COLO829 (cell line): ENCODE data around the gene CEP128.

Experiments
- DNase-seq: peaks from one replicate; pipeline ENCODE4 v3.0.0; 2012; ENCODE audit warnings: low spot score

Gene CEP128

DNA sequence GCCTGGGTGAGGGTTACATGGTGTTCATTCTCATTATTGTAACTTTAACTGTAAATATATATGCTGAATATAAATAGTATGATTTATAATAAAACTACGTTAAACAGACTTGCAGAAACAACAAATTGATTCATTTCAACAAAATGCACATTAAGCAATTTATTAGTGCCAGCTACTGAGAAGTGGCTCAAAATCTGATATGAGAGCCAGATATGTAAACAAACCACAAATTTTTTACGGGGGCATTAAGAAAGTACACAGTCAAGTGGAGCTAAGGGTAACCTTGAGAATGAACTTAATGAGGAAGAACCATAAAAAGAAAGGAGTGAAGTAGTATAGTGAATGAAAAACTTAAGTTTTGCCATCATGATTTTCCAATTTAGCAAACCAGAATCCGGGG lies 40.3 kb downstream of the CEP128 start:
- no peak for DNase-seq

DNA sequence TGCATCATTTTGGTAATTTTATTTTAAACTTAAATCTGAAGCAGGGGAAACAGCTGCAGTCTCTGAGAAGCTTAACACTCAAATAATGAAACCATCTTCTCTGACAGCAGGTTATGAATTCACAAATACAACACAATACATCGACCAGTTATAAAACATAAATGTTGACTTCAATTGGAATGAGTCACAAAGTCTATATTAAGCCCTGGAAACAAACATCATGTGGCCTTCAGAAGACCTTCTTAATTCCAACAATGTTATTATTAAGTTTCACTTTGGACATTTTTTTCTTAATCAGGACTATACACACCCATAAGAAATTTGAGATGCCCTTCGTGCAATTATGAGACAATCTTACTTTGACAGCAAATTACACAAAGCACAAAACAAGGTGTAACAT lies 68.9 kb downstream of the CEP128 start:
- no peak for DNase-seq

DNA sequence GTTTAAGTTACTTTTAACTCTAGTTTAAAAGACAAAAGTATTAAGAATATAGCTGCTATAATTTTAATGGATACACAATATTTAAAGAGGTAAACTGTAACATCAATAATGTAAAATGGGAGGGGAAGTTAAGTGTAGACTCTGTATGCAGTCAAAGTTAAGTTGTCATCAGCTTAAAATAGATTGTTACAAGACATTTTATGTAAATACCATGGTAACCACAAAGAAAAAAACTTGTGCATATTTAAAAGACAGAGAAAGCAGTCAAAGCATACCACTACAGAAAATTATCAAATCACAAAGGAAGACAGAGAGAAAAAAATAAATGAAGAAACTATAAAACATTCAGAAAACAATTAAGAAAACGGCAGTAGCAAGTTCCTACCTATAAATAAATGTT lies 73.3 kb downstream of the CEP128 start:
- DNase-seq, result no peak

DNA sequence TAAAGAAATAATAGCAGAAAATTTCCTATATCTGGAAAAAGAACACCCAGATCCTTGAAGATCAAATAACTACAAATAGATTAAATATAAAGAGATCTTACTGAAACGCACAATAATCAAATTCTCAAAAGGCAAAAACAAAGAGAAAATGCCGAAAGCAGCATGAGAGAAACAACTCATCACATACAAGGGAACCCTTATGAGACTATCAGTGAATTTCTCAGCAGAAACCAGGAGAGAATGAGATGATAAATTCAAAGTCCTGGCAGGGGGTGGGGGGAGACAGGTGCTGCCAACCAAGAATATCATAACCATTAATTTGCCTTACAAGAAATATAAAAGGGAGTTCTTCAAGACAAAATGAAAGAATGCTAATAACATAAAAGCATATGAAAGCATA lies 73.7 kb downstream of the CEP128 start:
- DNase-seq, result no peak

DNA sequence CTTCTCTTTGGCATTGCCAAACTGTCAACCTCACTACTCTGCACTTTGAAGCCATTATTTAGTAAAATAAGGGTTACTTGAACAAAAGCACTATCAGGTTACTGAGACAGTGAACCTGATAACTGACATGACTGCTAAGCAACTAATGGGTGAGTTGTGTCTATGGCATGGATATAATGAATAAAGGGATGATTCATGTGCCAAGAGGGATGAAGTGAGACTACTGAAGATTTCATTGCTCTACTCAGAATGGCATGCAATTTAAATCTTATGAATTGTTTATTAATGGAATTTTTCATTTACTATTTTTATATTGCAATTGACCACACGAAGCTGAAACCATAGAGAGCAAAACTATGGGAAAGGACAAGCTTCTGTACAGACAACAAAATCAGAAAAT lies 74.4 kb downstream of the CEP128 start:
- DNase-seq, result no peak

DNA sequence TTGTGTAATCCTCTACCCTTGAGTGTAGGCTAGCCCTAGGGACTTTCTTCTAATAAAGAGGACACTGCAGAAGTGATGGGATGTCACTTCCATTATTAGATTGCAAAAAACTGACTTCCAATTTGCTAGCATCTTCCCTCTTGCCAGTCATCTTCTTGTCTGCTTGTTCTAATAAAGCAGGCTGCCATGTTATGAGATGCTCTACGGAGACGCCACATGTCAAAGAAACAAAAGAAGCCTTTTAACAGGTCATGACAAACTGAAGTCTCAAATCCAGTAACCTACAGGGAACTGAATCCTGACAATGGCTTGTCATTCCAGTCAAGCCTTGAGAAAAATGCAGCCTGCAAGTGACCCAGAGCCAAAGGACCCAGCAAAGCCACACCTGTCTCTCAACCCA lies 76.0 kb downstream of the CEP128 start:
- DNase-seq, result no peak

DNA sequence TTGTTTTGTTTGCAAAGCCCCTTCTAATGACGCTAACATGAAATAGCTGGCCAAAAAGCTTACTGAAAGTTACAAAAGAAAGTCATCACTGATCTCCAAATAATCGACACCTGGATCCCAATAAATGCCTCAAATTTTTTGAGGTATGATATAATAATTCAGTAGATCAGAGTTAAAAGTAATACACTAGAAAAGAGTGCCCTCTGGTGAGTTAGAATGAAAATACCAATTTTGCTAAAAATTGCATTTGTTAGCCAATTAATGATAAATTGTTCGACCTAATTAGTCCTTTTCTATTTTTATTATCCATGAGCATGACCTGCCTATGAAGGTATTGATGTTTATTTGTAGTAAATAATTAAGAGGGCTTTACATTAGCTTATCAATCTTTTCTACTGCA lies 78.6 kb downstream of the CEP128 start:
- no peak for DNase-seq

DNA sequence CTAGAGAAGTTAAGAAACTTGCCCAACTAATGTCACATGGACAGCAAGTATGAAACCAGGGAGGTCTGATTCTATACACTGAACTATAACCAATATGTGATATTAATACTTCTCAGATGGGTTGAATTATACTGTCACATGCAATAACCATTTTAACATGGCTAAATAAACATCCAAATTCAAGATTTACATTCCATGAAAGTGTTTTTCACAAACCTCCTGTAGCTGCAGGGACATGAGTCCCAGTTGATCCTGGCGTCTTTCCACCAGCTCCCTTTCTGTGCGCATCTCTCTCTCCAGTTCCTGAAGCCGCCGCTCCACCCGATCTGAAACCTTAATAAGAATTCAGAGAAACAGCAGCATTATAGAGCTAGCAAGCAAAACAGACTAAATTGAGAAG lies 79.0 kb downstream of the CEP128 start:
- no peak for DNase-seq

DNA sequence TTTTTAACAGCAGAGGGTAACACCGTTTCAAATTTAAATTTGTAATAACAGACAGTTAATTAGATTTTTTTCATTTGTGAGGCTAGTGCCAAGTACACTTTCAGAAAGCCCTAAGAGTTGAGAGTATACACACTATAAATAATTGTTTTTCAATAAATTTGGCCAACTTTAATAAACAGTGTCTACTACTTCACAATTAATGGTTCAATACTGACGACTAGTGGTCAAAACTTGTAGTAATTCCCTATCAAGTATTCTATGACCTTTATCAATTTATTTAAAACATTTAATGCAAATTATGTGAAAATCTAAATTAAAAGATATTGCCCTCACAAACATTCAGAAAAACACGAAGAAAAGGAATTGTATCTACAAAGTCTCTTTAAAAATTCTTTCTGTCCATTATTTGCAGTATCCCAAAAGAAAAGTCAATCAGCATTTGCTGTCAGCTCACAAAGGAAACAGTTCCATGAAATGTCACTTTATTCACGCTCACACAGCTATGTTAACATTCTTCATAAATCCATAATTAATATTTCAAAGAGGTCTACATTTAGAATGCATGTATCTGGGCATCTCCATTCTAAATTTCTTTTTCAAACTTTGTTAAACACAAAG lies 91.2 kb downstream of the CEP128 start:
- DNase-seq, result peak; percentile 37

DNA sequence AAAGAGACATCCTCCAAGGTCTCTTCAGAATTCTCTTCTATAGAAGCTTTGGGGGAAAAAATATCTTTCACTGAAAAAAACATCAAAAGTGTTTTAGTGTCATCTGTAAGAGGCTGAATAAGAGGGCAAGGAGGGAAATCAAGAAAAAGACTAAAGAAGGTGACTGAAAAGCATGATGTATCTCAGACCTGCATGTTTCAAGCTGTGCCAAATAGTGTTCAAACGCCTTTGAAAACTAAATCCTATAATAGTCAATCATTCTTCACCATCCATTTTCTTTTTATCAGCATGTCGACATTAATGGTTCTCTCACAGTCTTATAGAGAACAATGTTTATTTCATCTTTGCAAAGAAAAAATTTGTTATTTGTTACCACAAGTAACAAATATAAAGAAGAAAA lies 94.5 kb downstream of the CEP128 start:
- no peak for DNase-seq

DNA sequence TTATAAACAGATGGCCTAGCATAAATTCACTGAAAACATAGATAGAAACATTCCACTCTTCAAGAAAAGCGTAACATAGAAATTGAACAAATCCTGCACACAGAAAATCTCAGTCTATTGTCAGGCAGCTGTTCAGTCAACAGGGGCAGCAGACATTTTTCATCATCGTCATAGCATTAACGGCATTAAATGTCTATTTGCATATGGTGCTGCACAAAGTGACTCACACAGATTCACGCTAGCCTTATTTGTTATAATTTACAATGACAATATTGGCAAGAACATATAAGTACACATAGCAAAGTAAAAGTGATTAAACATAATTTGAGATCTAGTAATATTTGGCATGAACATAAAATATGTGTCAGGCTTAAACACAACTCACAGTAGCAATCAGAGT lies 95.7 kb downstream of the CEP128 start:
- no peak for DNase-seq

DNA sequence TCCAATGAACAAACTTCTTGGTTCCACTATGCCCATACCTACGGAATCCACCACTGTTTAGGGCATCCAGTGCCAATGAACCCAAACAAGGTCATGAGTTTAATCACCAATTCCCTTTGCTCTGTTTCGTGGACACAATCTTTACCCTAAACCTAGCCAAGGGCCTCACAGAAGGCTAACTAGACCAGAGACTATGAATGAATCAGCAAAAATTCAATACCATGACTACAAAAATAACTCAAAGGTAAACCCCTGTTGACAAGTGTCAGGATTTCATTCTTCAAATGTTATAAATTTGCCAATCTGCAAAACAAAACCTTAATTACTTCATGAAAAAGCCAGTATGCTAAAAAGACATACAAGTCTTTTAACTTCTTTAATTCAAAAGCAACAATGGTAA lies 96.7 kb downstream of the CEP128 start:
- no peak for DNase-seq

DNA sequence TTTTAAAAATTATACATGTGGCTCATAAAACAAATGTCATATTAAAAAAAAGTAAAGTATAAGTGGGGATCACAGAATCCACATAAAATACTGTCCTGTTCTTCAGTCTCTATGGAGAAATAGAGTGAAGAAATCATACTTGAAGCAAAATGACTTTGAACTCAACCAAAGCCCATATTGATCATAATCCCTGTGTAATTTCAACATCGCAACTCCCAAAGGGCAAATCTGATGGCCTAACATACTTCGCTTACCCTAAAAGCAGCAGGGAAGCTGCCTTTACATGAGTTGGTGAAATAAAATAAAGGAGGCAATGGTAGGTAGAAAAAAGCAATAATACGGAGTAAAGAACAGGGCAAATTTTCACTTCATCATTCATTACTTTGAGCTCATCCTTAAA lies 101.8 kb downstream of the CEP128 start:
- no peak for DNase-seq

DNA sequence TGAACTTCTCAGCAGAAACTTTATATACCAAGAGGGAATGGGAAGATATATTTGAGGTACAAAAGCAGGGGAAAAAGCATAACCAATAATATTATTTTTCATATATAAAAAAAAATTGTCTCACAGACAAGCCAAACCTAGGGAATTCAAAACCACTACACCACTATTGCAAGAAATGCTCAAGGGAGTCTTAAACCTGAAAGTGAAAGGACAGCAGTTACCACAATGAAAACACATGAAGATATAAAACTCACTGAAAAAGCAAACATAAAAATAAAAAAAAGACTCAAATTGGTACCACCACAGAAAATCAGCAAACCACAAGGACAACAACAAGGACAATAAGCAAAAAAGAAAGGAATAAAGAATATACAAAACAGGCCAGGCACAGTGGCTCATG lies 131.9 kb downstream of the CEP128 start:
- DNase-seq, result no peak

DNA sequence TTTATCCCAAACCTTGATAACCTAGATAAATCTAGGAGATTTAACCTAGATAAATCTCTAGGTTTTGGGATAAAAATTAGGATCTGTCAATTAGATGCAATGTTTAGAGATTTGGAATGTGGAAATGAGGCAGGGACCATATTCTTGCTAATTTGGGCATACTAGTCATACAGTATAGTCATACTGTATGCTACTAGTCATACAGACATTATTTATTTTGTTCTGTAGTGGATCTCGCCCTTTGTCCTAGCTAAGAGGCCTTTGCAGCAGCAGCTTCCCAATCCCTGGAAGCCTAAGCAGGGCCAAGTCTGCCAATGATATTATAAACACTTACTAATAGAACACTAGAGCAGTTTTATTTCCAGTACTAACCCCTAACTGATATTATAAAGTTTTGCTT lies 136.4 kb downstream of the CEP128 start:
- no peak for DNase-seq

DNA sequence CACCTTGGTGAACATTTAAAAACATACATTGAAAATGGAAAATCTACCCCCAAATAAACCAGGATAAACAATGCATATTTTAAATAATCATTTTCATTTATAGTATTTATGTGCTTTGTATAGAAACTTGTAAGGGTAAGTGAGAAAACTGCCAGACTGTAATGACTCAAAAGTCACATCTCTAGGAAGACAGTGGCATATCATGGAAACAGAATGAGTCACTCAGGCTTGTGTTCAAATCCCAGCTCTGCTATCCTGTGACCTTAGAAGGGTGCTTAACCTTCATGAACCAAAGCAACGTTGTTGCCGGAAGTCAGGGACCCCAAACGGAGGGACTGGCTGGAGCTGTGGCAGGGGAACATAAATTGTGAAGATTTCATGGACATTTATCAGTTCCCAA lies 142.7 kb downstream of the CEP128 start:
- no peak for DNase-seq

DNA sequence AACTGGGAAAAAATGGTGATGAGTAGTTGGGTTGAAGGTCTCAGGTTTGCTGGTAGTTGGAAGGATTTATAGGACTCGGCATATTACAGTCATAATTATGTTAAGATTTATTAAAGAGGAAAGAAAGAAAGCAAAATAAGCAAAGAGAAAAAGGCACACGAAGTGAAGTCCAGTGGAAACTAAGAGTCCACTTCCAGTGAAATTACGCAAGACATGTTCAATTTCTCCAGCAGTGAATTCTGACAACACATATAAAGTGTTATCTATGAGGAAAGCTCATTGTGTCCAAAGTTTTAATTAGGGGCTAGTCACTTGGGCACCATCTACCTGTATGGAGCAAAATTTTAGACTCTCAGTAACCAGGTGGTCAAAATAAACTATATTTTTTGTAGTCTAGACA lies 143.3 kb downstream of the CEP128 start:
- DNase-seq, result no peak

DNA sequence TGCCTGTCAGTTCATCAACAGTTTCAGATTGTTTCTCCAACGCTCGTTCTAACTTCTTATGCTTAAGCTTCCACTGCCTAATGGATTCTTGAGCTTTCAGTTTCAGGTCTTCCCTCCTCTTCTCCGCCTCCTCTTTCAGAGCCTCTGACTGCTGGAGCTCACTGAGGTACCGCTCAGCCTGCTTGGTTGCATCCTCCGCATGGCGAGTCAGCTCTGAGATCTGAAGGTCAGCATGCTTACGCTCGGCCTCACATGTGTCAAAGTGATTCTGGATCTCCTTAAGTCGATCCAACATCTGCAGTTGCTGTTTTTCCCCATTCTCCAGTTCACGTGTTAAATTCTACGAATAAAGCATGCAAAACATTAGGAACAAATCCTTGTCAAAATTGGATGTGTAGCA lies 148.8 kb downstream of the CEP128 start:
- DNase-seq, result no peak

DNA sequence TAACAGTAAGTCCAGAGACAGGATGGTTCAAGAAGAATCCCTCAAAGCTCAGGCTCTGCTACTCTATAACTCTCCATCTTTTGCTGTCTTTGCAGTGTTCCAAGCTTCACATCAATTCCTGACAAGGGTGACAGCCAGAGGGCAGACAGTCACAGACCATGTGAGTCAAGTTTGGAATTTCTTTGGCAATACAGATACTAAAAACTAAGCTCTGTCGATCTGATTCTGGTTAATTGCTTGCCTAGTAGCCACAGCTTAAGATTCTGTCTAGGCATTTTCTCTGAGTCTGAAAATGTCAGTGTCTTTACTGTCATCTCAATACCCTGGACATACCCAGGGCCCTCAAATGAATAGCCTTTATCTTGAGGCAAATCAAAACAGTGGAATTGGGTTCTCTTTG lies 153.7 kb downstream of the CEP128 start:
- DNase-seq, result peak; percentile 6

DNA sequence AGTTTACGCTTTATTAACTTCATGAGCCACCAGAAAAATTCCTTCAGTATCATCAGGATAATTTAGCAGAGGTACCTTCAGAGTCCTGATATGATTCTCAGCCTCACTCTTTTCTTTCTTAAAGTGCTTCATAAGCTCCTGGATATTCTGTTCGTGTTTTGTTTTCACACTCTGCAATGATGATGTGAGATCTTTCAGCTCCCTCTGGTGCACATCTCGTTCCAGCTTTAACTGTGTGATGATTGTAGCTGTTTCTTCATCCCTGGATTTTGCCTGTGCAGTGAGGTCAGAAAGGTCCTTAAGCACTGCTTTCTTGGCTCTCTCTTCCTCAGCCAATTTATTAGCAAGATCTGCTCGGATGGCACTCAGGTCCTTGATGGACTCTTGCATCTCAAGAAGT lies 156.7 kb downstream of the CEP128 start:
- no peak for DNase-seq

DNA sequence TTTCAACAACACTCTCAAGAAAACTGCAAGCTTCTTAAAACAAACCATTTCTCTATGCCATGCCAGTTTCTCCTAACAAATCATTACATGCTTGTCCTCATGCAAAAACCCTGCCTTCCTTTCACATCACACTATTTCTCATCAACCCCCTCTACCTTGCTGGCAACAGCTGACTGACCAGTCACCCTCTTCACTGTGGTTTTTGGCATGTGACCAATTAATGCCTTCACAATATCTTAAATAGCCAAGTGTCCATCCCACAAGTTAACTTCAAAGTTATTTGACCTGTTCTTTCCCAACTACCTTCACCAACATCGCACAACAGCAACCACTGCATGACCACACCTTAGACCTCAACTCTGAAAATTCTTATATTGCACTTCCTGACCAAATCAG lies 159.6 kb downstream of the CEP128 start:
- no peak for DNase-seq

DNA sequence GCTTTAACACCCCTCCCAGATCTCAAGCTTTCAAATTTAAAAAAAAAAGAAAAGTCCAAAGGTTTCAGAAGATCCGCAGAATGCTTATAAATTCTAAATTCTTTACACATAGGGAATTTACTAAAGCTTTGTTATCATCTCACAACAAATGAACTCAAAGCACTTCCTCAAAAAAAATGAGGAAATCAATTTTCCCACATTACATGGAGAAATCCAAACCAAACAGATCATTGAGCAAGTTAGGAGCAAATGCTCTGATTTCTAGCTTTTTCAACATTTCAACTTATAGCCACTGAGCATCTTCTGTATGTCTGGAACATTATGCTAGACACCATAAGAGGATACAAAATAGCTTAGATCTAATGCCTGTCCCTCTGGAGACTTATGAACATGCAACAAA lies 161.0 kb downstream of the CEP128 start:
- DNase-seq, result no peak

DNA sequence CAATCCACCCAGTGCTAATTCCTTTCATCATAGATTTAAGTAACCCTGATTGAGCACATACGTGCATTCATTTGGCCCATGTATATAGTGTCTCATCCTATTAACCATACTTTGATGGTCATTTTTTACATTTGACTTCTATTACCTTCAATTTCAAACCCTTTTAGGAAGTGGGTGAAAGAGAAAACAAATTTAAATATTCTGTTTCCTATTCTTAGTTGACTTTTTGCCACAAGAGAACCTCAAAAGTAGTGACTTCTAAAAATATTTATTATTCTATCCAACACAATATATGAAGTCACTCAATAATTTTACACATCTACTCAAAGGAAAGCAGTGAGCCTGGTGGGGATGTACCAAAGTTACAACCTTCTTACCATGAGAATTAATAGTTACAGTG lies 164.9 kb downstream of the CEP128 start:
- no peak for DNase-seq

DNA sequence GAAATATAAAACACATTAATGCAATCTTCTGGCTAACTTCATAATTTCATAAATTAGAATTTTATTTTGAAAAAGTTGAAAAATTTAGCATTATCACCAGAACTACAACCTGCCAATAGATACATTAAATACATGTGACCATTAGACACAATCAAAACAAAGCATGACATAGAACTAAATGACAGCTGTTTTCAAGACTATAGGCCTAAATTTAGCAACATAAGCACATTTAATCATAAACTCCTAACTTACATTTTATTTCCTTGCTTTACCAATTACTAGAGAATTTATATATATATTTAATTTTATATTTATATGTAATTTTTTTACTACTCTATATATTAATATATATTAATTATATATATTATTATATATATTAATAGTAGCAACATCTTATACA lies 165.4 kb downstream of the CEP128 start:
- no peak for DNase-seq

DNA sequence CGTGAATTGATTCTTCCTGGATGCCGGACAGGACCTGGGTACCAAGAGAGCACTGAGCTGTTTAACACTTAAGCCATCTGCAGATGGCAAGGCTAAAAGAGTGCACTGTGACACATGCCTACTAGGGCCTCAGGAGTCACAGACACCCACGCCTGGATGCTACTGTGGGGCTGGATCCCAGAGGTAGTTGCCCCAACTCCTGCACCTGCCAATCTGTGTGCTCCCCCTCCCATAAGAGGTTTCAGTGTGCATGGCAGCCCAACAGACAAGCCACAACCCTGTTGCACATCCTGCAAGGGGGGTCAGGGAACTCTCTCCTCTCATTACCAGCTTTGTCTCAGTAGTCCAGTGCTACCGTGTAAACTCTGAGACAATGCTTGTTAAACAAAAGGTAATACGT lies 169.0 kb downstream of the CEP128 start:
- DNase-seq, result no peak
